ENCODE results near the gene HOXB5.

GRCh38 chr17:48606892-48607614 lies 13.5 kb upstream of the HOXB5 start:
- no peak for TF ChIP-seq SNAI2 (CRISPR knock-in tag; IDR thresholded peaks at IDR 0.05)
- no peak for TF ChIP-seq POU6F1 (CRISPR knock-in tag; IDR thresholded peaks at IDR 0.05; ENCODE audit: borderline replicate concordance, low read depth)
- TF ChIP-seq PATZ1 (CRISPR knock-in tag; IDR thresholded peaks at IDR 0.05; ENCODE audit: borderline replicate concordance): no peak
- no peak for TF ChIP-seq PPARA (CRISPR knock-in tag; IDR thresholded peaks at IDR 0.05; ENCODE audit: borderline replicate concordance)
- TF ChIP-seq ARNTL (CRISPR knock-in tag; IDR thresholded peaks at IDR 0.05; ENCODE audit: borderline replicate concordance, low read depth): no peak
- TF ChIP-seq ZNF565 (CRISPR knock-in tag; conservative IDR thresholded peaks at IDR 0.05; ENCODE audit: low read depth): no peak
- TF ChIP-seq TCF4 (CRISPR knock-in tag; IDR thresholded peaks at IDR 0.05; ENCODE audit: borderline replicate concordance): no peak
- TF ChIP-seq ZC3H10 (CRISPR knock-in tag; IDR thresholded peaks at IDR 0.05): no peak
